ENCODE measurements around the gene SBF2. TPM values are rescaled to one million over a fixed set of nuclear protein-coding genes. Genes with fewer than 3 reads are reported as not detected.

SBF2 gene
- total RNA-seq, 2 donors from 2014 or later, result 15.4 to 20.4 TPM

DNA sequence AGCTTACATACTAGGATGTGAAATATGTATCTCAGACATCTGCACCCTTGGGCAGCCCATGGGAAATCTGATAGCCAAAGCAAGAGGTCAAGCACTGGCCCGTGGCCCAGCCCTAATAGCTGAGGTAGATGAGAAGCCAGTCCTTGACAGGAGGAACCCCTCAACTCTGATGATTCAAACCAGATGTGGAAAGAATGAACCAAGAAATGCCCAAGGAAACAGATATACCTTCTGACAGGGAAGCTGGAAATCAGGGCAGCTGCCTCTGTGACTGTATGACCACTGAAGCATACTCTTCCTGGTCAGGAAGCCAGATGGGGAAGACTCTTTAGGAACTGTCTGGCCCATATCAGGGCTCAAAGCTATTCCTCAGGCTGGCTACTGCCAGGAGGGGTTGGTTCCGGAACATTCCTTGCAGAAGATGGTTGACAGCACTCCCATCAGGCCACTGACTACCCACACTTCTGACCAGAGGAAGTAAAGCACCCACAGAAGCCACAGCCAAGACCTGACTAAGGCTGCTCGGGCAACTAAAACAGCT, 506.0 kb downstream of the SBF2 start:
- ATAC-seq (peak in 1 of 2 donors; percentile 38), DNase-seq (ENCODE audit: low spot score) (no peak)
- Mint-ChIP-seq H3K27me3 (no peaks in the 10 kb centered on the region), H3K4me3 (no peak overlapping the region), H3K4me1 (ENCODE audit: low read depth in 2 of 2) (peaks cover 0 to 6% of the 10 kb centered on the region in 2 donors), H3K36me3 (no peaks in the 10 kb centered on the region), H3K9me3 (no peaks in the 10 kb centered on the region), H3K27ac (no peak overlapping the region)

DNA sequence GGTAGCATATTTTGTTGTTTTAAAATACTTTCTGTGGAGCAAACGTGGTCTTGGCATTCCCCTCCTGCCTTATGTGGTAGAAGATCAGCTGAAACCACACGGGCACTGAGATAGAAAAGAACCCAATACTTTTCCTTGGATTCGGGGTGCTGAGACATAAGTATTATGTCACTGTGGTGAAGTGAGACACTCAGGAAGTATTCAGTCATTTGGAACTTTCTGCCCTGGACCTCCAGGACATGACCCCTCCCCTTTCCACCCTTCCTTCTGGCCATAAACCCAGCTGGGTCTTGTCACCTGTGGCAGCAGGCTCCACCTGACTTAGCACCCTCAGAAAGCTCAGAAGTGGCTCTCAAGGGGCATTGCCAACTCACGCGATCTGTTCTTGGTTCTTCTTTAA, 506.8 kb downstream of the SBF2 start:
- H3K27me3 Mint-ChIP-seq, result no peaks in the 10 kb centered on the region
- no peak overlapping the region for H3K4me3 Mint-ChIP-seq
- H3K27ac Mint-ChIP-seq, result no peak overlapping the region
- H3K9me3 Mint-ChIP-seq, result no peaks in the 10 kb centered on the region
- no peaks in the 10 kb centered on the region for H3K36me3 Mint-ChIP-seq
- DNase-seq (ENCODE audit: low spot score) (no peak), ATAC-seq (no peak)
- peaks cover 0 to 6% of the 10 kb centered on the region in 2 donors for H3K4me1 Mint-ChIP-seq (ENCODE audit: low read depth in 2 of 2)

DNA sequence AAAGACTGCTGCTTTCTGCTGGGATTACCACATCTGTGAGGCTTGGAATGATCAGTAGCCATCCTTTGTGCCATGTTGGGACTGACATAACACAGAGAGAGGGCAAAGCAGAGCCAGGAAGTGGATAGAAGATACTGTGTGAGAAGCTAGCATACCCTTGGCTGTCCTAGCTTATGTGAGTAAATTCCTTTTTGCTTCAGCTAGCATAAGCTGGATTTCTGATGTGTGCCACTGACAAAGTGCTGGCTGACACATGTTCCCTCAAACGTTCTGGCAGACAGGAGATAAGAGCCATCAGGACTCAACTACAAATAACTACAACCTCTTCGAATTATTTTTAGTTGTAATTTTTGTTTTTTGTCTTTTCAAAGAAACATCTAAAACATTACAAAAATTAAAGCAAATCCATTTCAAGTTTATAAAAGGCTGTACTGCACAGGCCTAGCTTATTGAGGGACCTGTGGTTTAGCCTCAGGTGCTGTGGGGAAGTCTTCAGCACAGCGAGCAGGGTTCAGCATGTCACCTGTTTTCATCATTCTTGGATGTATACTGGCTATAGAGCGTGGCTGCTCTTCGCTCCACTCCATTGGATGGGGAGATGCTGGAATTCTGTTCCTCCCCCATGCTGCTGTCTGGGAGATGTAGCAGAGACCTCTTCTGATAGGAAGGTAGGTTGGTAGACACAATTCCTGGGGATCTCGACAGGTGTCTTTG, 509.3 kb downstream of the SBF2 start:
- H3K36me3 Mint-ChIP-seq, result no peaks in the 10 kb centered on the region
- DNase-seq (ENCODE audit: low spot score), result no peak
- no peak overlapping the region for H3K27ac Mint-ChIP-seq
- H3K27me3 Mint-ChIP-seq, result no peaks in the 10 kb centered on the region
- ATAC-seq, result no peak
- no peaks in the 10 kb centered on the region for H3K9me3 Mint-ChIP-seq
- peaks cover 0 to 6% of the 10 kb centered on the region in 2 donors for H3K4me1 Mint-ChIP-seq (ENCODE audit: low read depth in 2 of 2)
- no peak overlapping the region for H3K4me3 Mint-ChIP-seq

DNA sequence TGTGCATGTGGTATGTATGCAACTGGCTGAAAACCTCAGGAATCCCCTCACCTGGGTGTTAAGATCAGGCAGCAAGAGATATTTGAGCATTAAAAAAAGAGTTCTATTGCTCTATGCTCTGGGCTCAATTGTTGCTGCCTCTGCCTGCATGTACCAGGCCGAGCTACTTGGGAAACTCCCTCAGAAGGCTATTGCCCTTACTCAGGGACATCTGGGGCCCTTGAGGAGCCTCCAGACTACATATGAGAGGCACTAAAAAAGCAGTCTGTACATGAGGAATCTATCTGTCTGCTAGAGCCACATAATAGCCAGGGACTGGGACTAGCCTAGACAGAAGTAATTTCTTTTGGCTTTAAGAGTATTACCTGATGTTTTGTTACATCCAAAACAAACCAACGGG, 510.0 kb downstream of the SBF2 start:
- H3K27ac Mint-ChIP-seq, result no peak overlapping the region
- DNase-seq (ENCODE audit: low spot score), result no peak
- no peaks in the 10 kb centered on the region for H3K36me3 Mint-ChIP-seq
- H3K27me3 Mint-ChIP-seq, result no peaks in the 10 kb centered on the region
- no peaks in the 10 kb centered on the region for H3K9me3 Mint-ChIP-seq
- peaks cover 0 to 6% of the 10 kb centered on the region in 2 donors for H3K4me1 Mint-ChIP-seq (ENCODE audit: low read depth in 2 of 2)
- no peak for ATAC-seq
- H3K4me3 Mint-ChIP-seq, result no peak overlapping the region

DNA sequence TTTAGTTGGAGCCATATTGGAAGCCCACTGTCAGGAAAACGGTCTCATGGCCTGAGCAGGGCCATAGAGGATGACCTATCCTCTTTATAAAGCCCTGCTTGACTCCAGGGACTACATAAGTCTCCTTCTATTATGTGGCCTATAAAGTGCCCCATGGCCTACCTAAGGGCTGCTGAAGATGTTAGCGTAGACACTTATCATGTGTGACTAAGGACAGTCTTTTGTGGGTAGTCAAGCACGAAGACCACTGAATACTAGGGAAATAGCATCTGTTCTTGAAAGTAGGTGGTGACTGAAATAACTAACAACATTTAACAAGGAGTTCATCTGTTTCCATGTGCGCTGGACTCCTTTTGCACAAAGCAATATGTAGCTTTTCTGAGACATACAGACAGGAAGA, 513.1 kb downstream of the SBF2 start:
- DNase-seq (ENCODE audit: low spot score), result no peak

DNA sequence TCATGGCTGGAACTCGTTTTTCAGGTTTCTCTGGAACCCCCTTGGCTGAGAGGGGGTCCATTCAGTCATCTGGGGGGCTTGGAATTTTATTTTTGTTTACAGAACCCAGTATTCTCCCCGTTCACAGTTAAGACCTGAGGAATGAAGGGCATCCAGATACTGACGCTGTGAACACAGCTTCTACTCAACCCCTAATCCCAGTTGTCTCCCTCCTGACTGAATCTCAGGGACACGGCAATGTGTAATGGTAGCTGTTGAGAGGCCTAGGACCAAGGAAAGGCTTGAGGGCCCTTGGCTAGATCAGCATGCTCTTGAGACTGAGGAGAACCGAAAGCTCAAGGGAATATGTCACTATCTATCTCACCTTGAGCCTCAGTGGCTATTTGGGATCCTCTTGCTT, 516.5 kb downstream of the SBF2 start:
- no peaks in the 10 kb centered on the region for H3K36me3 Mint-ChIP-seq
- DNase-seq (ENCODE audit: low spot score) (no peak), ATAC-seq (no peak)
- no peaks in the 10 kb centered on the region for H3K4me1 Mint-ChIP-seq (ENCODE audit: low read depth in 2 of 2)
- H3K27me3 Mint-ChIP-seq, result no peaks in the 10 kb centered on the region
- no peaks in the 10 kb centered on the region for H3K9me3 Mint-ChIP-seq
- no peak overlapping the region for H3K27ac Mint-ChIP-seq
- no peak overlapping the region for H3K4me3 Mint-ChIP-seq

More for the DNA sequence above, 513.1 kb downstream of the SBF2 start:
- no peaks in the 10 kb centered on the region for H3K4me1 Mint-ChIP-seq (ENCODE audit: low read depth in 2 of 2)
- H3K27ac Mint-ChIP-seq, result no peak overlapping the region
- no peak for ATAC-seq
- H3K27me3 Mint-ChIP-seq, result no peaks in the 10 kb centered on the region
- H3K4me3 Mint-ChIP-seq, result no peak overlapping the region
- H3K36me3 Mint-ChIP-seq, result no peaks in the 10 kb centered on the region
- no peaks in the 10 kb centered on the region for H3K9me3 Mint-ChIP-seq

DNA sequence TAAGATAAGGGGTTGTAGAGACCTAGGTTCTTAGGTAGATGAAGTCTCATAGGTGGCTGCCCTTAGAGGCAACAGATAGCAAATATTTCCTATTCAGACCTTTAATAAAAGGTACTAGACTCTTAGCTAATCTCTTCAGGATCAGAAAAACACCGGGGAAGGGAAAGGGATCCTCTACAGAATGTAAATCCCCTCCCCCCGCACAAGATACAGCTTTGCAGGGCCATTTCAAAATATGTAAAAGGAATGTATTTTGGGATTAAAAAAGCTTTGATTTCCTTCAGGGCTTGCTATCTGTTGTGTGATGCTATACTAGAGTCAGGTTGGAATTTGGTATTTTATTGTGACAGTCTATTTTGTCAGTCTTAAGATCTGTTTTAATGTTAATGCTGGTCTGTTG, 517.0 kb downstream of the SBF2 start:
- Mint-ChIP-seq H3K4me1 (ENCODE audit: low read depth in 2 of 2) (no peaks in the 10 kb centered on the region), H3K27ac (no peak overlapping the region), H3K36me3 (no peaks in the 10 kb centered on the region), H3K9me3 (no peaks in the 10 kb centered on the region), H3K4me3 (no peak overlapping the region), H3K27me3 (no peaks in the 10 kb centered on the region)
- ATAC-seq (no peak), DNase-seq (ENCODE audit: low spot score) (no peak)

DNA sequence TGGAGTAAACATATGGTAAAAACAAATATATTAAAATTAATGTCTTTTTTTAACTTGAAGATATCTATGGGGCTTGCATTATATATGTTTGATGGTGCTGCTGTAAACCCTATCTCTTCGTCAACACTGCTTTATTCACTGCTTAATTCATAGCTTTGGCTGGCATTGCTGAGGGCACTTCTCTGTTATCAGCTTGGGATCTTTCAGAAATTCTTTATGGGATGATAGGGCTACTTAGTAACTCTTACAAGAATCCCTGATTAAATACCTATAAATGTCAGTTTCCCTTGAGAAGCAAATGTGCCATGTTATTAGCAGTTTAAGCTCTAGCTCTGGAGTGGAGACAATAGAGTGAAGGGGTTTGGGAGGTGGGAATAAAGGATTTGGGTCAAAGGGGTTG, 517.8 kb downstream of the SBF2 start:
- Mint-ChIP-seq H3K9me3 (no peaks in the 10 kb centered on the region), H3K4me1 (ENCODE audit: low read depth in 2 of 2) (no peaks in the 10 kb centered on the region), H3K36me3 (no peaks in the 10 kb centered on the region), H3K27me3 (no peaks in the 10 kb centered on the region), H3K27ac (no peak overlapping the region), H3K4me3 (no peak overlapping the region)
- DNase-seq (ENCODE audit: low spot score) (no peak), ATAC-seq (no peak)

DNA sequence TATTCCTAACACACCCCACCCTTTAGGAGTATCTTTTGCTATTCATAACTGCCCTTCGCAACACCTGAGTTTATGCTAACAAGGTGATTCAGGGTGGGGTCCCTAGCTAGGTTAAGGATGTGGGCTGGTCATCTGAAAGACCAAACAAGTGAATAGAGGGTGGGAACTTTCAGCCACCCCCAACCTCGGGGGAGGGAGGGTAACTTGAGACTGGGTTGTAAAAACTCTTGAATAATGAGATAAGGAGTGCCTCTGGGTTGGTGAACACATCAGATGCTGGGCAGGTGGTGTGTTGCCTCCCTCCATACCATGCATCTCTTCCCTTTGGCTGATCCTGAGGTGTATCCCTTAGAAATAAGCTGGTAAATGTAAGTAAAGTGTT, 518.6 kb downstream of the SBF2 start:
- no peak overlapping the region for H3K4me3 Mint-ChIP-seq
- H3K36me3 Mint-ChIP-seq, result no peaks in the 10 kb centered on the region
- no peaks in the 10 kb centered on the region for H3K27me3 Mint-ChIP-seq
- H3K27ac Mint-ChIP-seq, result peak overlapping the region in 1 of 2 donors; percentile 47
- no peak for ATAC-seq
- no peaks in the 10 kb centered on the region for H3K4me1 Mint-ChIP-seq (ENCODE audit: low read depth in 2 of 2)
- DNase-seq (ENCODE audit: low spot score), result no peak
- no peaks in the 10 kb centered on the region for H3K9me3 Mint-ChIP-seq

DNA sequence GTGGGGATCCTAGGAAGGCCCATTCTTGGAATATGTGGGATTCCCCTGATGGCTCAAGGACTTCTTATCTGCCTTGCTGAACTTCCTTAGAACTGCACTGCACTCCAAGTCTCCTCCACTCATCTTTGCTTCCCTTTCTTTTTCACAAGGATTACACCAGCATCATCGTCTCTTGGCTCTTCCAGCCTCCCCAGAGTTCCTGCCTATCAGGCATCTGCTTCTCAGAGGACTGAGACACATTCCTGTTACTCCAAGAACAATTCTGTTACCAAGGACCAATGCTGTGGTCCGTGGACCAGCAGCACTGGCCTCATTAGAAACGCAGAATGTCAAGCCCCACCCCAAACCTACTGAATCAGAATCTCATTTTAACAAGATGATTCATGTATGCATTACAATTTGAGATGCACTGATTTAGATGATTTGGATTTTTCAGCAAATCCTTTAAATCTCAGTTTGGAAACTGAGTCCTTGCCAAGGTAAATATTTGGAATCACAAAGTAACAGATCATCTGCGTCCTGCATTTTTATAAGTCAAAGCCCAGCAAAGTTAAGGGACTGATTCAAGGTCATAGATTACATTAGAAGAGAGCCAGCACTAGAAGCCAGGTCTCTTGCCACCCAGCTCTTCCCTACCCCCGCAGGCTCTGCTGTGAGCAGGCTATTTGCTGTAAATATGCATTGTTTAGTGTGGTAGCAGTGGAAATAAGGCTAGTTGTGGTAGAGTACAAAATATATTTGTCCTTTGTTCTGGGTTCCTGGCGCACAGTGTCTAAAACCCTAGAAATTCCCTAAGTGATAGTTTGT, 519.2 kb downstream of the SBF2 start:
- no peaks in the 10 kb centered on the region for H3K9me3 Mint-ChIP-seq
- no peaks in the 10 kb centered on the region for H3K36me3 Mint-ChIP-seq
- no peaks in the 10 kb centered on the region for H3K27me3 Mint-ChIP-seq
- no peaks in the 10 kb centered on the region for H3K4me1 Mint-ChIP-seq (ENCODE audit: low read depth in 2 of 2)
- DNase-seq (ENCODE audit: low spot score) (no peak), ATAC-seq (no peak)
- peak overlapping the region in 1 of 2 donors; percentile 47 for H3K27ac Mint-ChIP-seq
- no peak overlapping the region for H3K4me3 Mint-ChIP-seq

DNA sequence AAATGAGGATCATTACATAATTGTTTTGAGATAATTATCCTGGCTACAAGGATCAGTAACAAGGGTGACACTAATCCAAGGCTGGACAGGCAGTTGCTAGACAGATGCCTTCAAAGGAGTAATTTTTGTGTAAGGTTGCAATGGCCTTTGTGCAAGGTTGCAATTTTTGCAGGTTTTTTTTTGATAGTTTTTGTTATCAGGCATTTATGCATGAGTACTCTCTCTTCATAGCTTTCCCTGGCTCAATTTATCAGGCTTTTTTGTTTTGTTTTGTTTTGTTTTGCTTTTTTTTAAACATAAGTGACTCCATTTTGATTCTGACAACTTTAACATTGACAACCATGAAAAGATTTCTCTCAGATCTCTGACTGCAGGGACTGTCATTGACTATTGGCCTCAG, 519.9 kb downstream of the SBF2 start:
- no peak overlapping the region for H3K27ac Mint-ChIP-seq
- H3K4me1 Mint-ChIP-seq (ENCODE audit: low read depth in 2 of 2), result no peaks in the 10 kb centered on the region
- H3K36me3 Mint-ChIP-seq, result no peaks in the 10 kb centered on the region
- no peaks in the 10 kb centered on the region for H3K27me3 Mint-ChIP-seq
- no peaks in the 10 kb centered on the region for H3K9me3 Mint-ChIP-seq
- no peak for DNase-seq (ENCODE audit: low spot score)
- no peak for ATAC-seq
- no peak overlapping the region for H3K4me3 Mint-ChIP-seq

DNA sequence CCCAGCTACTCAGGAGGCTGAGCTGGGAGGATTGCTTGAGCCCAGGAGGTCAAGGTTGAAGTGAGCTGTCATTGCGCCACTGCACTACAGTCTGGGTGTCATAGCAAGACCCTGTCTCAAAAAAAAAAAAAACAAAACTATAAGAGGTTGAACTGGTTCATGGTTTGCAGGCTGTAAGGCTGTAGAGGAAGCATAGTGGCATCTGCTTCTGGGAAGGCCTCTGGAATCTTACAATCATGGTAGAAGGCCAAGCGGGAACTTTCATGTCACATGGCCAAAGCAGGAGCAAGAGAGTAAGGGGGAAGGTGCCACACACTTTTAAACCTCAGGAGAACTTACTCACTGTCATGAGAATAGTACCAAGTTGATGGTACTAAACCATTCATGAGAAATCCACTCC, 520.5 kb downstream of the SBF2 start:
- Mint-ChIP-seq H3K4me1 (ENCODE audit: low read depth in 2 of 2) (no peaks in the 10 kb centered on the region), H3K4me3 (no peak overlapping the region), H3K36me3 (no peaks in the 10 kb centered on the region), H3K27ac (no peak overlapping the region), H3K9me3 (no peaks in the 10 kb centered on the region), H3K27me3 (no peaks in the 10 kb centered on the region)
- no peak for ATAC-seq
- DNase-seq (ENCODE audit: low spot score), result no peak

DNA sequence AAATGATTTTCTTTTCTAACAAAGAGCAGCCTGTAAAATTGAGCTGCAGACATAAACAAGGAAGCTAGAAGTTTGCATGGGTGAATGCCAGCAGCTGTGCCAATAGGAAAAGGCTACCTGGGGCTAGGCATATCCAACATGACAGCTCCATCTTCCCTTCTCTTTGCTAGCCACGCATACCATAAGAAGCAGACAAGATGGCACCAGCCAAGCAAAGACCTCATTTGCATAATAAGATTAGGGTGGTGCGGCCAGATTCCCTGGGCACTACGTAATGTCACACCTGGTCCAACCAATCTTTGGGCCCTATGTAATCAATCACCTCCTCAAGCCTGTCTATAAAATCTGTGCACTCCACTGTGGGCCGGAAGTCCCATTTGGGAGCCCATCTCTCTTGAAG, 521.8 kb downstream of the SBF2 start:
- Mint-ChIP-seq H3K4me3 (no peak overlapping the region), H3K36me3 (no peaks in the 10 kb centered on the region), H3K27ac (no peak overlapping the region), H3K4me1 (ENCODE audit: low read depth in 2 of 2) (no peaks in the 10 kb centered on the region), H3K27me3 (no peaks in the 10 kb centered on the region), H3K9me3 (no peaks in the 10 kb centered on the region)
- ATAC-seq (no peak), DNase-seq (ENCODE audit: low spot score) (no peak)

DNA sequence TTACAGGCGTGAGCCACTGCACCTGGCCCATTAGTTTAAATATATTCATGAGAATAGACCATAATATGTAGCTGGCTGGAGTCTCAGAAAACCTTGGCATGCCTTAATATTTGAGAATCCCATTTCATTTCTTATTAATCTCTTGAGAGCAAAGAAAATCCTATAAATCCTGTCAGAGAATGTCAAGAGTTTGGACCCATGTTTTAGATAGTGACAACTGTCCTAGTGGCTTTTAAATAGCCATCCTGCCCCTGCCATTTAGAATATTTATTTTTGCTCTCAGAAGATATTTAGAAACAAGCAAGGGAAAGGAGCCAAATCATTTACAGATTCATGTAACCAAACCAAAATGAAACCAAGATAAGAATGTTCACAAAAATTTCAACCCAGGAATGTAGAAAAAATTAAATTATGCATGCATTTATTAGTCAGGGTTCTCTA, 522.9 kb downstream of the SBF2 start:
- no peak for ATAC-seq
- H3K4me1 Mint-ChIP-seq (ENCODE audit: low read depth in 2 of 2), result no peaks in the 10 kb centered on the region
- H3K27ac Mint-ChIP-seq, result no peak overlapping the region
- no peak for DNase-seq (ENCODE audit: low spot score)
- no peak overlapping the region for H3K4me3 Mint-ChIP-seq
- no peaks in the 10 kb centered on the region for H3K9me3 Mint-ChIP-seq
- H3K27me3 Mint-ChIP-seq, result no peaks in the 10 kb centered on the region
- no peaks in the 10 kb centered on the region for H3K36me3 Mint-ChIP-seq

Data from natural killer cell treated with Interleukin-12 subunit alpha and Interleukin-12 subunit beta and Interleukin-15 and Interleukin-18, amount 100 ng/mL, for 72 hours (primary cell).